ENCODE results near the gene CLEC18B.
"Not testable (repeated sequence)": the region's sequence is repeated elsewhere in the genome, so short reads cannot be mapped to it uniquely, and the experiment has no call there.

Gene CLEC18B

DNA sequence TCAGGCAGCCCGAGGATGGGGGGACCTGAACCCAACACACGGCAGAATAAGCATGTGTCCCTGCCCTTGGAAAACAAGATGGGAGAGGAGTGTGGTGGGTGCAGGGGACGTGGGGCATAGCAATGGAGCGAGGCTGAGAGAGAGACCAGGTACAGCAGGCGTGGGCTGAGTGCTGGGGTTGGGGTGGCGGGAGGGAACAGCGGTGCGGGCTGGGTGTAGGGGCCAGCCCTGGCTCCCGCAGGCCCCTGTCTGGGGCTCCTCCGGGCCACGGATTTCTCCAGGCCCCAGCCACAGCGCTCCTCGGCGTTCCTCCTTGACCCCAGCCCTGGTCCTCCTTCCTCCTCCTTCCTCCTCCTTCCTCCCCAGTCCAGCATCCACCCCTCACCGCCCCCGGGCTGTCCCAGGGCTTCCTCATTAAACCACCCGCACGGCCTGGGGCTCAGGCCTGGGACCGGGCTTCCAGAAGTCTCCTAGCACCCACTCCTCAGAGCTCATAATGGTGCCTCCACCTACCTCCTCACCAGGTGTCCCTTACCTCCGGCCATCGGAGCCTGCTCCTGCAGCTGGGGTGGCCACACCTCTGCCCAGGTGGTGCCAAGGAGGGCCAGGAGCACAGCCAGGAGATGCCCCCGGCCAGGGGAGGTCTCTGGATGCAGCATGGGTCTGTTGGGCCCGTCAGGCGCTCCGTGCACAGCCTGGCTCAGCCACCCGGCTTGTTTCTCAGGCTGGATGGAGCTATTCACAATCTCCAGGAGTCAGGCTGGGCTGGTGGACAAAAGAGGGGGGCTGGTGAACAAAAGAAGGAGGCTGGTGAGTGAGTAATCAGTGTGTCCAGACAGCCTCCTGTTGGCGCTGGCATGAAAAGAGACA is at the start of gene CLEC18B:
Gene CLEC18B, minus strand, starts transcription at position 867 of the 870 bp plus-strand sequence. Its CDS starts 208 bp downstream, at position 659.
- not testable (repeated sequence) for H3K4me2 ChIP-seq, H3K27ac ChIP-seq, H4K20me1 ChIP-seq, H3K4me1 ChIP-seq, H3K9me3 ChIP-seq, H3K36me3 ChIP-seq, H3K27me3 ChIP-seq, H3K9ac ChIP-seq, H3K4me3 ChIP-seq

DNA sequence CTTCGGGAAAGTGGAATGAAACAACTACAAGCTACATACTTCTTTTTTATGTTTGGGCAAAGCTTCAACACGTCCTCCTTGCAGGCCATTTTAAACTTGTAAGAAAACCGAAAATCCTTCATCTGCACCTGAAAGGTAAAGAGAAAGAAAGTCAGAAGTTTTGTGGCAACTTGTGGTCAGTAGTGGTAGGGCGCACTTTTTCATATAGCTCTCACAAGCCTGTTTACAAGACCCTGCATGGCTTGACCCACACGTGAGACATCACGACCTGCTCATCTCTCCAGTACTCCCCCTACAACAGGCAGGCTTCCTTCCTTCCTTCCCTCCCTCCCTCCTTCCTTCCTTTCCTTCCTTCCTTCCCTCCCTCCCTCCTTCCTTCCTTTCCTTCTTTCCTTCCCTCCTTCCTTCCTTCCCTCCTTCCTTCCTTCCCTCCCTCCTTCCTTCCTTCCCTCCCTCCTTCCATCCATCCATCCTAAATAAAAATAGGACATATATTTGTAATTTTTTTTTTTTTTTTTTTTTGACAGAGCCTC is 48.7 kb upstream of the CLEC18B start:
- no peak overlapping the region for H3K4me2 ChIP-seq
- TF ChIP-seq Cebpa-rat (IDR thresholded peaks at IDR 0.05): no peak
- H3K27me3 ChIP-seq: no peaks in the 10 kb centered on the region
- peaks cover 29% of the 10 kb centered on the region for H4K20me1 ChIP-seq
- no peak overlapping the region for H3K9ac ChIP-seq
- peaks cover 99% of the 10 kb centered on the region for H3K36me3 ChIP-seq
- 0 out of 2 replicates have a peak overlapping the region, but pooled peaks have one; percentile 32 for H3K27ac ChIP-seq
- peaks cover 76% of the 10 kb centered on the region for H3K4me1 ChIP-seq
- no peak overlapping the region for H3K4me3 ChIP-seq
- no peaks in the 10 kb centered on the region for H3K9me3 ChIP-seq

DNA sequence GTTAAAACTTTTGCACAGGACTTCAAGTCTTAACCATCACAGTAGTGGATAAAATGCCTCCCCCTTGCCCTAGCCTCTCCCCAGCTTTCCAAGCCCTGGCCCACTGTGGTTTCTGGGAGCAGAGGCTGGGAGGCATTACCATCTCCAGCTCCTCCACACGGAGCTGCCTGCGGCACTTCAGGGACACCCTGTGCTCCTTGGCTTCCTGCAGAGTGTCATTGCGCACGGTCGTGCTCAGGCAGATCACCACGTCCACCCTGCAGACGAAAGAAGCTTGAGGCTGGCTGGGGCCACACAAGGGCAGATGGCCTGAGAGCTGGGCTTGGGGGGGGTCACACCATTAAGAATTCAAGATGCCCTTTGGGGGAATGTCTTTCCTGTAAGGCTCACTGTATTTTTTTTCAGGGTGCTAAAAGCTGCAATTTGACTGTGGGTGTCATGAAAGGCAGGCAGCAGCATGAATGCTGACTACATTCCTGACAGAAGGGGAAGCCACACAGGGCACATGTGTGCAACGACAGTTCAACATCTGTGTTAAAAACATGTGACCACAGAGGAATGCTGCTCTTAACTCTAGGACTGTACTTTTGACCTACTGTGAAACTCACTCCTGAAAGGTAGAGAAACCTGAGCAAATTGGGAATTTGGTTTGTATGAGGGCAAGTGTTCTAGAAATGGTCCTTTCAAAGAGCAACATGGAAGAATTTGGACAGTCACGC is 47.7 kb upstream of the CLEC18B start:
- H3K4me3 ChIP-seq: no peak overlapping the region
- TF ChIP-seq Cebpa-rat (IDR thresholded peaks at IDR 0.05): no peak
- H3K36me3 ChIP-seq: peaks cover 99% of the 10 kb centered on the region
- H3K4me2 ChIP-seq: peak overlapping the region; percentile 1; the same call in 1 of the 2 replicates
- no peaks in the 10 kb centered on the region for H3K9me3 ChIP-seq
- H3K27ac ChIP-seq: 0 out of 2 replicates have a peak overlapping the region, but pooled peaks have one; percentile 32
- peaks cover 31% of the 10 kb centered on the region for H4K20me1 ChIP-seq
- peaks cover 86% of the 10 kb centered on the region for H3K4me1 ChIP-seq
- no peaks in the 10 kb centered on the region for H3K27me3 ChIP-seq
- no peak overlapping the region for H3K9ac ChIP-seq

DNA sequence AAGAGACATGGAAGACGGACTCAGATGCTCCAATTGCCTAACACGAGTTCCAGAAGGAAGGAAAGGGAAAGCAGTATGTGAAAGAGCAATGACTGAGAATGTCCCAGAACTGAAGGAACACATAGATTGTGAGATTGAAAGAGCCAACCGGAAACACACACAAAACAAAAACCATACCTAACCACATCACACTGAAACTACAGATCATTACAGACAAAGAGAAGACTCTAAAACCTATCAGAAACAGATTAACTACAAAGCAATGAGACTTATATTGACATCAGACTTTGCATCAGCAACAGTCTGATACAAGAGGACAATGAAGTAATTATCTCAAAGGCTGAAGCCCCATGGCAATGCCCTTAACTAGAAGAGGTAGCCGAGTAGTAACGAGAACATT is 45.6 kb upstream of the CLEC18B start:
- Histone ChIP-seq H3K27me3 (no peaks in the 10 kb centered on the region), H3K36me3 (peaks cover 99% of the 10 kb centered on the region), H3K4me1 (peaks cover 86% of the 10 kb centered on the region), H3K27ac (no peak overlapping the region), H3K9ac (no peak overlapping the region), H4K20me1 (peaks cover 18% of the 10 kb centered on the region), H3K4me3 (no peak overlapping the region), H3K9me3 (no peaks in the 10 kb centered on the region), H3K4me2 (peak overlapping the region; percentile 67)
- TF ChIP-seq Cebpa-rat (IDR thresholded peaks at IDR 0.05): no peak

DNA sequence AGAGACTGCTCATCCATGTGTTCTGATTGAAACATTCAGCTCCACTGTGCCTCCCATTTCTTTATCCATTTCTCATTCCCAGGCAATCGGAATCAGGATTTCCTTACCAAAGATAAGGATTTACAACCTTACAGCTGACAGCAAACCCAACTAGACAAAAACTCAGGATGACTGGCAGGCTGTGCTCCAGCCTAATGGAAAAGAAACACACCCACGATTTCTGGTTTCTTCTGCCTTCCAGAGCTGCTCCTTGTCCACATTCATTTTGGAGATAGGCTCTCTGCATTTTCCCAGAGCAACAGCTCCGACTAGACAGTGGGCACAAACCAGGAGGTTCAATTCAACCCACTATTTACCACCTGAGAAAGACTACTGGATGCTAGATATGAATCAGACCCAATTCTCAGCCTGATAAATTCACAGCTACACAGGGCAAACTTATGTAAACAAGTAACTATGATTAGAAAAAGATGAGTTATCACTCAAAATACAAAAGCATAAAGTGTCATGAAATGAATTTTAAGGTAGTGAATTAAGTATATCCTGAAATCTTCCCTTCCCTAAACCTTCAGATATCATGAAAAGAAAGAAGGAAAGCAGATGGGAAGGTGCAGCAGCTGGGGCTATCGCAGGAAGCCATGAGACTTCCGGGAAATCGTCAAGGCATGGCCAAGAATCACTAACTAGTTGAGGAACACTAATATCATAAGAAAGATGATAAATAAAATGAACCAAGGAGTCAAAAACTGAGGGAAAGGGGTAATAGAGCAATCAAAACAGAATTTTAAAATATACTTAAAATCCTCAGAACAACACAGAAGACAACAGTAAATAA is 44.8 kb upstream of the CLEC18B start:
- H3K4me1 ChIP-seq: peaks cover 86% of the 10 kb centered on the region
- peak overlapping the region; percentile 5; the same call in 1 of the 2 replicates for H3K9ac ChIP-seq
- TF ChIP-seq Cebpa-rat (IDR thresholded peaks at IDR 0.05): no peak
- peak overlapping the region; percentile 66 for H3K27ac ChIP-seq
- H3K4me2 ChIP-seq: peak overlapping the region; percentile 67
- H4K20me1 ChIP-seq: peaks cover 10% of the 10 kb centered on the region; the same call in 1 of the 2 replicates
- H3K27me3 ChIP-seq: no peaks in the 10 kb centered on the region
- H3K9me3 ChIP-seq: no peaks in the 10 kb centered on the region
- H3K36me3 ChIP-seq: peaks cover 99% of the 10 kb centered on the region
- H3K4me3 ChIP-seq: no peak overlapping the region

DNA sequence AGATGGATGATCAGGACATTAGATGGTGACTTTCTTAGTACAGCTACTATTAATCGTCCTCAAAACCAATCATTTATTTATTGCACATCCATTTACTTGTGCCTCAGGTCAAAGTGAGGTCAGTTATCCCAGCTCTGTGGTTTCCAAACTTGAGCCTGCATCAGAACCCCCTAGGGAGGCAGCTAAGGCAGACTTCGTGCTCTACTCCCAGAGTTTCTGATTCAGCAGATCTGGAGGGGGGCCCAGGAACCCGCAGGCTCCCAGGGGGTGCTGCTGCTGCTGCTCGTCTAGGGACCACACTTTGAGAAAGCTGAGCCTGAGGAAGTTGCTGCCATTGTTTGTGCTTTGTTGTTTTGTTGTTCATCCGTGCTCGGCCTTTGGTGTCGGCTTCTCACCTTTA is 44.0 kb upstream of the CLEC18B start:
- H3K36me3 ChIP-seq: peaks cover 99% of the 10 kb centered on the region

DNA sequence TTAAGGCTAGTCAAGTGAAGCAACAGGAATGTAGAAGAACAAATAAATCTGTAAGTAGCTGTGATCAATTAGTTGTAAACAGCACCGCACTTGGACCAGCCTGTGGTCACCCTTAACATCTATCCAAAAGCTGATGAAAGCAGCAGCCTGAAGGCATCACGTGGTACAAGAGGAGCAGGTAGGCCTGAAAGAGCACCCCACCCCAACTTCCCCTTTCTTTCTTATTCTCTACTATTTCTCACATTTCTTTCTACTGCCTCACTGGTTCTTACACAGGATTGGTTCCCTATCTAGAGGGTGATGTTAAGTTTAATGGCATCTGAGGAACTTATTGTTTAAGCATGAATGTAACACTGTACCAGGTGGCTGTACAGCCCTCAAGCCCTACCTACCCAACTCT is 42.6 kb upstream of the CLEC18B start:
- Histone ChIP-seq H3K4me2 (no peak overlapping the region), H3K9me3 (no peaks in the 10 kb centered on the region), H3K27me3 (no peaks in the 10 kb centered on the region), H3K4me1 (peaks cover 81% of the 10 kb centered on the region), H3K4me3 (no peak overlapping the region), H3K27ac (no peak overlapping the region), H4K20me1 (peaks cover 6% of the 10 kb centered on the region; the same call in 1 of the 2 replicates), H3K9ac (no peak overlapping the region), H3K36me3 (peaks cover 99% of the 10 kb centered on the region)
- no peak for TF ChIP-seq Cebpa-rat (IDR thresholded peaks at IDR 0.05)

More for the DNA sequence above, 44.0 kb upstream of the CLEC18B start:
- Histone ChIP-seq H3K4me2 (peak overlapping the region; percentile 67), H3K4me3 (no peak overlapping the region), H3K9ac (peak overlapping the region; percentile 5; the same call in 1 of the 2 replicates), H4K20me1 (peaks cover 6% of the 10 kb centered on the region; the same call in 1 of the 2 replicates), H3K9me3 (no peaks in the 10 kb centered on the region), H3K27ac (peak overlapping the region; percentile 66), H3K4me1 (peaks cover 83% of the 10 kb centered on the region), H3K27me3 (no peaks in the 10 kb centered on the region)
- TF ChIP-seq Cebpa-rat (IDR thresholded peaks at IDR 0.05): no peak

DNA sequence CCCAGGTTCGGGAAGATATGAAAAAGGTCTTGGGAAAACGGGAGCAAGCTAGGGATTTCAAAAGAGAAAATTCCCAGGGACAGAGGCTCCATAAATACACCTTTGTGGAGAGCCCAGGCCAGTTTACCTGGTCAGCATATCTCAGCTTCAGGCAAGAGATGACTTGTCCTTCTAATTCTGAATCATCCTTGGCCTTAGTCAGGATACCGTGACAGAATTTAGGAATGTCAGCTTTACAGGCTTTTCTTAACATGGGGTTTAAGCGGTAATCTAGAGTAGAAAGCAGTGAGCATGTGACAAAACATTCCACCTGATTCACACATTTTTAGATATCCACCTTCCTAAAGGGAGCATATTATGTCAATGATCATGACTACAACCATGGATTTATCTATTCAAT is 41.1 kb upstream of the CLEC18B start:
- Histone ChIP-seq H3K4me3 (no peak overlapping the region), H3K36me3 (peaks cover 99% of the 10 kb centered on the region), H3K4me1 (peaks cover 78% of the 10 kb centered on the region), H3K9ac (no peak overlapping the region), H4K20me1 (peaks cover 6% of the 10 kb centered on the region; the same call in 1 of the 2 replicates), H3K27me3 (no peaks in the 10 kb centered on the region), H3K27ac (no peak overlapping the region), H3K9me3 (no peaks in the 10 kb centered on the region), H3K4me2 (no peak overlapping the region)
- TF ChIP-seq Cebpa-rat (IDR thresholded peaks at IDR 0.05): no peak

DNA sequence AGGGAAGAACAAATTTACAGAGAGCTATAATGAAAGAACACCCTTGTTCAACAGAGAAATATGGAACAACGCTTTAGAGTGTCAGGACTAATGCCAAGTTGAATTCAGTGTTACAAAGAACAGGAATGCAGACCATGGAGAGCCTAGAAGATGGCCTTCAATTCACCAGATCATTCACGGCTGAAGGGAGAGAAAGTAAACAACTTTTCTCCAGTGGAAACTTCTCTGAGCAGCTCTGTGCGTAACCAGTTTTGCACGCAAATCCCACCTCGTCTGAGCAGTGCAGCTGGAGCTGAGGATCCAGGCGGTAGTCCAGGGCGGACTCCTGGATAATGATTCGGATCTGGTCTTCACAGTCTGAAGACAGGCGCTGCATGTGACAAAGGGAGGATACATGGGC is 40.5 kb upstream of the CLEC18B start:
- Histone ChIP-seq H3K27ac (no peak overlapping the region), H3K4me3 (no peak overlapping the region), H3K9ac (no peak overlapping the region), H3K27me3 (no peaks in the 10 kb centered on the region), H3K9me3 (no peaks in the 10 kb centered on the region), H4K20me1 (peaks cover 6% of the 10 kb centered on the region; the same call in 1 of the 2 replicates), H3K4me2 (no peak overlapping the region; the same call in 1 of the 2 replicates), H3K4me1 (peaks cover 73% of the 10 kb centered on the region), H3K36me3 (peaks cover 99% of the 10 kb centered on the region)
- no peak for TF ChIP-seq Cebpa-rat (IDR thresholded peaks at IDR 0.05)

Measured in BLaER1 (cell line).